Urothelium cell line (cell line): Measurements from ENCODE around the gene DNAH10.

ENCODE experiments used
- DNase-seq: peaks from one replicate; pipeline ENCODE4 v3.0.0; 2011; ENCODE audit warnings: low spot score, mixed read lengths
- FAIRE-seq: peaks from 2 replicates; lab custom pipeline; 2011; peaks lifted over from hg19 to GRCh38; lab: Jason Lieb, UNC

Gene DNAH10

DNA sequence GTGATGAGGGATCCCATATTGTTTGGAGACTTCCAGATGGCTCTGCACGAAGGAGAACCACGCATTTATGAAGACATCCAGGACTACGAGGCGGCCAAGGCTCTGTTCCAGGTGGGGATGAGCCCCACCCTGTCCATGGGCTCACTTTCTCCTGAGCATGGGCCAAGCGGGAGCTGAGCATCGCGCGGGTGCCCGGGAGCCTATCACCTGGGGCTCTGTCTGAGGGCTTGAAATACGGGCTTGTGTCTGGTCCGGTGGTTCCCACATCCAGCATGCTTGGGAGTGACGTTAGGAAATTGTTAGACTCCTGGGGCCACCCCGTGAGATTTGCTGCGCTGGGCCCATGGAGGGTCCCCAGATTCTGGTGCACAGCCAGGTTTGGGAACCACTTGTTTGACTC, 117.6 kb downstream of the DNAH10 start:
- no peak for FAIRE-seq
- DNase-seq: no peak

DNA sequence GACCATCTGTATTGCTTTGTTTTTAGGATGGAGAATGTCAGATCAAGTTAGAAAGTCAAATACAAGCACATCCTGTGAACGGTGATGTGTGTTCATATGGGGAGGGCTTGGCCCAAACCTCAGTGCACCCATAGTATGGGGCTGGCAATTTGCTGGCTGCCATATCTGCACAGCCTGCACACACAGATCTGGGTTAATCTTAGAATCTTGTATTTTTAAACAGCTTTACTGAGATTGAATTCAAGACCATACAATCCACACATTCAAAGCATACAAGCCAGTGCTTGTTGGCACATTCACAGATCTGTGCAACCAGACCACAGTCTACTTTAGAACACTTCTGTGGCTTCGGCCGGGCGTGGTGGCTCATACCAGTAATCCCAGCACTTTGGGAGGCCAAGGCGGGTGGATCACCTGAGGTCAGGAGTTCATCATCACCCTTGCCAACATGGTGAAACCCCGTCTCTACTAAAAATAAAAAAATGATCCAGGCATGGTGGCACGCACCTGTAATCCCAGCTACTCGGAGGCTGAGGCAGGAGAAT, 120.1 kb downstream of the DNAH10 start:
- FAIRE-seq (no peak), DNase-seq (no peak)

DNA sequence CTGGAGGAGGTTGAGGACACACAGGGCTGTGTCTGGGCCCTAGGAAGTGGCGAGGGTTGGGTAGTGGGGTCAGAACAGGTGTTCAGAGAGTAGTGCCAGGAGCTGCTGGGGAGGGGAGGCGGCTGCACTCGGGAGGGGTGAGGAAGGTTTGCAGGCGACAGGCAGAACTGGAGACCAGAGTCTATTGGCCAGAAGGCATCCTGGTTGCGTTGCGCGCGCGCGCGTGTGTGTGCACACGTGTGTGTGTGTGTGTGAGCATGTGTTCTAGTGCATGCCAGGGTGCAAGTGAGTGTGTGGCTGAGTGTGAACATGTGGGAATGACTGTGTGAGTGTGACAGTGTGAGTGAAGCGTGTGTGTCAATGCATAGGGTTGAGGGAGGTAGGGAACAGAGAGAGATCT, 124.2 kb downstream of the DNAH10 start:
- no peak for DNase-seq
- FAIRE-seq: peak; percentile 32

DNA sequence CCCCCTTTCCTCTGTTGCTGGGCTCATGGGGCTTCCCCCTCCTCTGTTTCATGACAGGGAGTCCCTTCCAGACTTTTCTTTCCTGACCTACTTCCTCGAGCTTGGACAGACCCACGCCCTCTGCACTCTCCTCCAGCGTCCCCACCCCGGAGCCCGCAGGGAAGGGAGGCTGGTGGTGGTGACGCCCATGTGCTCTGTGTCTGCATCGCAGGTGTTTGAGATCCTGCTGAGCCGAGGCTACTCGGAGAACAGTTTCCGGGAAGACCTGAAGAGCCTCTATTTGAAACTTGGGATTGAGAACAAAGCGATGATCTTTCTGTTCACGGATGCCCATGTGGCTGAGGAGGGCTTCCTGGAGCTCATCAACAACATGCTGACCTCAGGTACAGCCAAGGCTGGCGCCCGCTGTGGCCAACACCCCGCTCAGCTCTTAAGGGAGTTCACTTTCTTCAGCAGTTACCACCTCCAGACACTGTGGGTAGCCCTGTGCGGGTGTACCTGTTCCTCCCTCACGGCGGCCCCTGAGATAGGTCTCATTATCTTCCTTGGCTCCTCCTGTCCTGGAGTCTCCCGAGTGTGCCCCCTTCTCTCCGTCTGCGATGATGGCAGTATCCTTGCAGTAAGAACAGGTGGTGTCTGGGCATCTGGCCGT, 125.0 kb downstream of the DNAH10 start:
- FAIRE-seq: no peak
- DNase-seq: no peak

DNA sequence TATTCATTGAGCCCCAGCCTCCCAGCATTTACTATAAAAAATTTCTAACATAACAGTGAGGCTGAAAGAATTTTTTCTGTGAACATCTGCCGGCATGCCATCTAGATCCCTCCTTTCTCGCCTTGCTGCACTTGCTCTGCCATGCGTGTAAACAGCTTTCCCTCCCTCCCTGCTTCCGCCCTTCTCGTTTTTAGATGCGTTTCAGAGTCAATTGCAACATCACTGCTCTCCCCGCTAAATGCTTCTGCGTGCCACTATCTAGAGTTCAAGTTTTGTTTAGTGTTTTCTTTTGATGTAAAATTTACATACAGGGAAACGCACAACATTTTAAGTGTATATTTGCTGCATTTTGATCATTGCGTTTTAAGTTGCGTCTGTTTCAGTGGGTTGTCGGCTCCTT, 126.9 kb downstream of the DNAH10 start:
- FAIRE-seq (no peak), DNase-seq (no peak)

DNA sequence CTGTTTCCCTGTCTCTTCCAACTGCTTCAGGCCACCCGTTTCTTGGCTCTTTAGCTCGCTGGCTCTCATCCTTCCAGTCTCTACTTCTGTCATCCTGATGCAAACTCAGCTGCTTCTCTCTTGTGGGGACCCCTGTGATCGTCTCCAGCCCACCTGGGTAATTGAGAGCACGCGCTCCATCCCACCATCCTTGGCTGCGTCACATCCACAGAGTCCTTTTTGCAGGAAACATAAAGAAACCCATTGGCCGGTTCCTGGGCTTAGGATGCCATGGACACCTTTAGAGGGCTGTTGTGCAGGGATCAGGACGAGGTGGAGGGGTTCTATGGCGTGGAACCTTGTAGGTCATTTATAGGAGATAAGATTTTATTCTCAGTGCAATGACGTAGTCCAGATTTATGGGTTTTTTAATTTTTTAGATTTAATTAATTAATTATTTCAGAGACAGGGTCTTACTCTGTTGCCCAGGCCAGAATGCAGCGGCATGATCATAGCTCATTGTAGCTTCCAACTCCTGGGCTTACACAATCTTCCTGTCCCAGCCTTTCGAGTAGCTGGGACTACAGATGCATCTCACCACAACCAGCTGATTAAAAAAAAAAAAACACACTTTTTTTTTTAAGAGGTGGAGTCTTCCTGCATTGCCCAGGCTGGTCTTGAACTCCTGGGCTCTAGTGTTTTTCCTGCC, 127.9 kb downstream of the DNAH10 start:
- DNase-seq: no peak
- FAIRE-seq: no peak

DNA sequence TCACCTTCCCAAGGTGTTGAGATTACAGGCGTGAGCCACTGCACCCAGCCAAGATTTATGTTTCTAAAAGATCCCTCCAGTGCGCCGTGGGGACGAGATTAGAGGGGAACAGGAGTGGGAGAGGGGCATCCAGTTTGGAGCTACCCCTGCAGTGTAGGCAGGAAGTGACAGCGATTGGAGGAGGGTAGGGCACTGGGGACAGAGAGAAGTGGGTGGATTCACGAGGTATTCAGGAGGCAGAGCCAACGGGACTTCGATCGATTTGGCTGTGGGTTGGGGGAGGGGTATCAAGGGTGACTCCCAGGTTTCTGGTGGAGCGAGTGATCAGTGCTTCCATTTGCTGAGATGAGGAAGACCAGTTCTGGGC, 128.4 kb downstream of the DNAH10 start:
- DNase-seq: no peak
- no peak for FAIRE-seq

DNA sequence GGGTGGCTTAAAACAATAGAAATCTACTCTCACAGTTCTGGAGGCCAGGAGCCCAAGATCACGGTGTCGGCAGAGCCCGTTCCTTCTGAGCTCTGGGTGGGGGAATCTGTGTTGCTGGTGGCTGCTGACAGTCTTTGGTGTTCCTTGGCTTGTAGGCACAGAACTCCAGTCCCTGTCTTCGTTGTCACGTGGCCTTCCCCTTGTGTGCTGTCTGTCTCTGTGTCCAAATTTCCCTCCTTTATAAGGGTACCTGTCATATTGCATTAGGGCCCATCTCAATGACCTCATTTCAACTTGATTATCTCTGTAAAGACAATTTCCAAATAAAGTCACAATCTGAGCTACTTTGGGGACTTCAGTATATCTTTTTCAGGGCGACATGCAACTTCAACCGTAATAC, 128.9 kb downstream of the DNAH10 start:
- FAIRE-seq (no peak), DNase-seq (no peak)

DNA sequence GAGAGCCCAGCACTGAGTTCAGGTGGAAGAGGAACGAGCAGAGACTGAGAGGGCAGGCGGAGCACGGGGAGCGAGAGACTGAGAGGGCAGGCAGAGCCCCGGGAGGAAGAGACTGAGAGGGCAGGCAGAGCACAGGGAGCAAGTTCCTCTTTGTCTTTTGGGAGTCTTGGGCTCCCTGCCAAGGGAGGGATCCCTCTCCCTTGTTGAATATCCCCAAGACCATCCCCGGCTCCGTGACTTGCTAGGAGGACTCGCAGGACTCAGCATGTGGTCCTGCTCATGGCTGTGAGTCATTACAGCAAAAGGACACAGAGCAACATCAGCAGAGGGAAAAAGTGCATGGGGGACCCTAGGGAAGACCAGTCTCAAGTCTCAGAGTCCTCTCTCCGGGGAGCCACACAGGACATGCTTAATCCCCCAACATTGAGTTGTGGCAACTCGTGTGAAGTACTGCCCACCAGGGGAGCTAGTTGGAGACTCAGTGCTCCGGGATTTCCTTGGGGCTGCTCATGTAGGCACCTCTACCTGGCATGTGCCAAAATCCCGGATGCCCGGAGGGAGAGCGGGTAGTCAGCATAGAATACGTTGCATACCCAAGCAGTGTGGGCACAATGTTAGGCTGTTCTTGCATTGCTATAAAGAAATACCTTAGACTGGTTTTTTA, 129.5 kb downstream of the DNAH10 start:
- no peak for FAIRE-seq
- DNase-seq: no peak

DNA sequence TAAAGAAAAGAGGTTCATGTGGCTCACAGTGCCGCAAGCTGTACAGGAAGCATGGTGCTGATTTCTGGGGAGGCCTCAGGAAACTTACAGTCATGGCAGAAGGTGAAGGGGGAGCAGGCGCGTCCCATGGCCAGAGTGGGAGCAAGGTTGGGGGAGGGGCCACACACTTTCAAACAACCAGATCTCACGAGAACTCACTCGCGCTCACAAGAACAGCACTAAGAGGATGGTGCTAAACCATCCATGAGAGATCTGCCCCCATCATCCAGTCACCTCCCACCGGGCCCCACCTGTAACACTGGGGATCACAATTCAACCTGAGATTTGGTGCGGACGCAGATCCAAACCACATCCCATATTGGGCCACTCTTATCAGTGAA, 130.1 kb downstream of the DNAH10 start:
- no peak for DNase-seq
- no peak for FAIRE-seq

DNA sequence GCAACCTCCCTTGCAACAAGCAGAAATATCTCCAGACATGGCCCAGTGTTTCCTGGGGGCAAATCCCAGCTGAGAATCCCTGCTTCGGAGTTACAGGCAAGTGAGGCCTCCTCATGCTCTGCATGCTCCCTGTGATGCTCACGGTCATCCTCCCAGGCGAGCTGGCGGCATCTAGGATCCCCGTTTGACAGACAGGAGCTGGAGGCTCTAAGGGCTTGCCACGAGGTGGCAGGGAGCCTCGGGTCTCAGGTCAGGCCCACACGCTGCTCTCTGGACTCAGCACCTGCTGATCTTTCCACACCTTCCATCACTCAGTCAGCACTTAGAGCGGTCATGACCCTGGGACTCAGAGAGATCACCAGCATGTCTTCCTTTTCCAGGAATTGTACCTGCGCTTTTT, 130.8 kb downstream of the DNAH10 start:
- DNase-seq (no peak), FAIRE-seq (no peak)

DNA sequence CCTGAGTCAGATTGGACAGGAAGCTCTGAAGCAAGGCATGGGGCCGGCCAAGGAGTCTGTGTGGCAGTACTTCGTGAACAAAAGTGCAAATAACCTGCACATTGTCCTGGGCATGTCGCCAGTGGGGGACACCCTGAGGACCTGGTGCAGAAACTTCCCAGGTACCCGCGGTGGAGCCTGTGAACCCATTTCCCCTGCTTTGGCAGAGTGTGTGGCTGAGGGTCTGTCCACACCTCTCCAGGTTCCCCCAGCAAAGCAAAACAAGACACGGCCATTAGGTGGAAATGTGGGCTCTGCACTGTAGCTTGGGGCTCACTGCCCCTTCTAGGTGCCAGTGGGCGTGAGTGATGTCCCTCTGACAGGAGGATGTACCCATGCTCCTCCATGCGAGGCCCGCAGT, 131.2 kb downstream of the DNAH10 start:
- no peak for FAIRE-seq

DNA sequence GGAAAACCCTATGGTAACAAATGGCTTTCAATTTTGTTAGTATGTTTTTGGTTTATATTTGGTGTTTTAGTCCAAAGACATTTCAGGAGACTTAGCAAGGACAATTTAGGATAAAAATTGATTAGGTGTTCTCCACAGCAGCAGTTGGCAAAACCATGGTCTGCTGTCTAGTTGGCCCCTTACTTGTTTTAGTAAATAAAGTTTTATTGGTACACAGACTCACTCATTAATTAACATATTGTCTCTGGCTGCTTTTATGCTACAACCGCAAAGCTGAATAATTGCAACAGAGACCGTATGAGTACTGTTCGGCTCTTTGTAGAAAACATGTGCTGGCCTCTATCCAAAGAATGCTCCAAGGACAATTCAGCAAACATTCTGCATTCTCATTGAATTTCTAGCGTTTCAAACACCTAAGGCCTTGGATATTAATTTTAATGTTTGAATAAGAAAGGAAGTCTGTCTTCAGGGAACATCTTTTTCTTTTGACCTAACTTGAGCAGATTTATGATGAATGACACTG, 132.8 kb downstream of the DNAH10 start:
- no peak for FAIRE-seq

More for the DNA sequence above, 131.2 kb downstream of the DNAH10 start:
- no peak for DNase-seq

DNA sequence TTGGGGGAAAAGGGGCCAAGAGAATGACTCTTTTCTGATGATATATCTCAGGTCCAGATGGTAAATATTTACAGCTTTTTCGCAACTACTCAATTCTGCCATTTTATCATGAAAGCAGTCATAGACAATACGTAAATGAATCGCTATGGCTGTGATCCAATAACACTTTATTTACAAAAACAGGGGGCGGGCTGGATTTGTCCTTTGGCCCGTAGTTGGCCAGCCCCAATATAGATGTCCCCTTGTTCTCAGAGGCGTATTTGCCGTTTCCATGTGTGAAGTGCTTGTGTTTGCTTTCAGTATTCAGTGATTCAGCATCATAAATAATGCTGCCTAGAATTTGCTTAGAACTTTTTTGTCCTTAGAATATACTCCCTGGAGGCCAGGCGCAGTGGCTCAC, 133.3 kb downstream of the DNAH10 start:
- no peak for DNase-seq
- FAIRE-seq: no peak

More for the DNA sequence above, 132.8 kb downstream of the DNAH10 start:
- no peak for DNase-seq

DNA sequence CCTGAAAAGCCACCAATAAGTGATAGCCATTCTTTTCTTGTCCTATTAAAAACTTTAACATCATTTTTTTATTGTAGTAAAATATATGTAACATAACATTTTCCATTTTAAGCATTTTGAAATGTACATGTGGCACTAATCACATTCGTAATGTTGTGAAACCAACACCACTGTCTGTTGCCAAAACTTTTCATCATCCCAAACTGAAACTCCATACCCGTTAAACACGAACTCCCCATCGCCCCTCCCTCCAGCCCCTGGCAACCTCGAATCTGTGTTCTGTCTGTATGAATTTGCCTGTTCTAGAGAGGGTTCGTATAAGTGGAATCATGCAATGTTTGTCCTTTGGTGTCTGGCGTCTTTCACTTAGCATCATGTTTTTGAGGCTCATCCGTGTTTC, 134.7 kb downstream of the DNAH10 start:
- FAIRE-seq (no peak), DNase-seq (no peak)

DNA sequence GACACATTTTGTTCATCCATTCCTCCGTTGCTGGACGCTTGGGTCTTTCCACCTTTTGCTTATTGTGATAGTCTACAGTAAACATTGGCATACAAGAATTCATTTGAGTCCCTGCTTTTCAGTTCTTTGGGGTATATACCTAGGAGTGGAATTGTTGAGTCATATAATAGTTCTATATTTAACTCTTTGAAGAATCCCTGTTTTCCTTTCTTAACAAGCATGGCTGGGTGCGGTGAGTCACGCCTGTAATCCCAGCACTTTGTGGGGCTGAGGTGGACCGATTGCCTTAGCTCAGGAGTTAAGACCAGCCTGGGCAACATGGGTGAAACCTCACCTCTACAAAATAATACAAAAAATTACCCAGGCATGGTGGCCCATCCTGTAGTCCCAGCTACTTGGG, 135.1 kb downstream of the DNAH10 start:
- DNase-seq (peak; percentile 37), FAIRE-seq (no peak)

DNA sequence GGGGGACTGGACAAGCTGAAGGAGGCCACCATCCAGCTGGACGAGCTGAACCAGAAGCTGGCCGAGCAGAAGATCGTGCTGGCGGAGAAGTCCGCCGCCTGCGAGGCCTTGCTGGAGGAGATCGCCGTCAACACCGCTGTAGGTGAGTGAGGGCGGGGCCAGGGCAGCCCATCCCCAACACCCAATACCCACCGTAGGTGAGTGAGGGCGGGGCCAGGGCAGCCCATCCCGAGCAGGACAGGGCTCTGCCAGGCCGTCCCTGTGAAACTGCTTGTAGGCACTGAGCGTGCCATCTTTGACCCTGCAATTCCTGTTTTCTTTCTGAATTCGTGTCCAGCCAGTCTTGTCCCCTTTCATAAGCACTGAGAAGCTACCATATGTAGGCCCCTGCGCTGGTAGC, 136.6 kb downstream of the DNAH10 start:
- DNase-seq (no peak), FAIRE-seq (no peak)

DNA sequence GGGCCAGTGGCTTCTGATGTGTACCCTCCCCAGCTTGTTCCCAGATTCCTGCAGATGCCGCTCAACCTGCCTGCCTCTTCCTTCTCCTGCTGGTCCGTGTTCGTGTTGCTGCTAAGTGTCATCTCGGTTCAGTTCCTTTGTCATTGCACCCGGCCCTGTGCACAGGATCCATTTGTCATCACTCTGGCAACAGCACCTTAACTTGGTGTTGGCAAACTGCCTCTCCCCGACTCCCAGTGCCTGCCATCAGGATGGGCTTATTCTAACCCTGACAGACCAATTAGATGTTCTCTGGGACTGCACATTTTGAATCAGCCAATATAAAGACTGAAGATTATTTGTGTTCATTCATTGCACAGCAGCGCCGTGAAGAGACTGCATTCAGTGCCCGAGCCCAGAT, 137.3 kb downstream of the DNAH10 start:
- FAIRE-seq: no peak
- DNase-seq: no peak

DNA sequence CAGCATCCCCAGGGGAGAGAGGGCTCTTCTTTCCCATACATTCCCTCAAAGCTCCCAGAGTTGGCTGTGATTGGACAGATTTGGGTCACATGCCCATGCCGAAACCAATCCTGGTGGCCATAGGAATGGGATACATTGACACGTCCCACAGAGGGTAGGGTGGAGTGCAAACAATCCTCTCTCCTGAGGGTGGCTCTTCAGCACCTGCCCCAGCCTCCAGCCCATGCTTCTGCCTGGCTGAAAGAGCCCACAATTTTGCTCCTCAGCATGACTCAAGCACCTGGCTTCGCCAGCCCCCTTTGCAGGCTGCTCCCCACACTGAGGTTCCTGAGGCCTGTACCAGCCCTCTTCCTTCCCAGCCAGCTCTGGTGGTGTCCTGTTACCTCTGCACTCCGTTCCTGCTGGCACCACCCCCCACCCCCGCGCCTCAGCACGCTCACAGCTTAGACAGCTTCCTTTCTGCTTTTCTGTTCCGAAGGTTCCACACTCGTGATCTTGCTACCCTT, 138.8 kb downstream of the DNAH10 start:
- FAIRE-seq (no peak), DNase-seq (peak; percentile 49)

DNA sequence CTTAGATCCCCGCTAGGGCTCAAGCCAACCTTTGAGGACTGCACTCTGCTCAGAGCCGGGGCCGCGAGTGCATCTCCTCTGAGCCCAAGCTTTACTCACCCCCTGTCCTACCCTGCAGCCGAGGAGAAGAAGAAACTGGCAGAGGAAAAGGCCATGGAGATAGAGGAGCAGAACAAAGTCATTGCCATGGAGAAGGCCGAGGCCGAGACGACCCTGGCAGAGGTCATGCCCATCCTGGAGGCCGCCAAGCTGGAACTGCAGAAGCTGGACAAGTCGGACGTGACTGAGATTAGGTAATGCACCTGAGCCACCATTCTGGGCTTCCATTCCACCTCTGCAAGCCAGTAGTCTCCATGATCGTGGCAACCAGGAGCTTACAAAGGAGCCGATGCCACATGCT, 140.7 kb downstream of the DNAH10 start:
- DNase-seq (no peak), FAIRE-seq (no peak)

DNA sequence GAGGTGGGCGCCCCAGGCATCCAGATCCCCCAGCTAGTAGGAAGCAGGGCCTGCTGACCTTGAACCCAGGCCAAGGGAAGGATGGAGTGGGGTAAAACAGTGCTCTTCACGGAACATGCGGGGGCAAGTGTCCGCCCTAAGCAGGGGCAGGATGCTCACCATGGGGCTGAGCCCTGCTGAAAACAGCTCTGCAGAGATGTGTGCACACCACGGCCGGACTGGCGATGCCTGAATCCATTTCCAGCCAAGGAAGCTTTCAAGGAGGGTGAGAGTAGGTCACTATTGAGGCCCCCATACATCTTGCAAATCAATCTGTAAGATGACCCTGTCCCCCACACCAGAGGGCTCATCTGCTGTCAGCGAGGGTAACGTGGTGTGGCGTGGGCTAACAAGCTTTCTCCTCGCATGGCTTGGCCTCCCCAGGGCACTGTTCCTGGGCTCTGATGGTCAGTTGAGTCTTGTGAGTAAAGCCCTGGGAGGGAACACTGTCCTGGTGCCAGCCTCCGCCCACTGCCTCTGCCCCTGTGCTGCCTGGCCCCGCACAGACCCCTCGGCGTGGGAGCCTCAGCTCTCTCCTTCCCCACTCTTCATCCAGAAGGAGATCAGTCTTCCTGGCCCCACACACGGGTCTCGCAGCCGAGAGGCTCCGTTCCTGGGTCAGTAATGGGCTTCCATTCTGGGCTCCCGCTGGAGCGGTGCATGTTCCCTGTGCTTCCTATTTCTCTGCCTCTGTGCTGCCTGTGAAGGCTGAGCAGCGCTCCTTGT, 141.4 kb downstream of the DNAH10 start:
- no peak for FAIRE-seq

More for the DNA sequence above, 141.4 kb downstream of the DNAH10 start:
- no peak for DNase-seq
